UCSD-AML1 (cell line): ENCODE data around the gene HMGN5.

Source experiments
- DNase-seq: peaks from one replicate; lab custom pipeline; 2025; ENCODE audit not compliant: unreplicated experiment; lab: John Stamatoyannopoulos, UW

The HMGN5 gene, protein sequence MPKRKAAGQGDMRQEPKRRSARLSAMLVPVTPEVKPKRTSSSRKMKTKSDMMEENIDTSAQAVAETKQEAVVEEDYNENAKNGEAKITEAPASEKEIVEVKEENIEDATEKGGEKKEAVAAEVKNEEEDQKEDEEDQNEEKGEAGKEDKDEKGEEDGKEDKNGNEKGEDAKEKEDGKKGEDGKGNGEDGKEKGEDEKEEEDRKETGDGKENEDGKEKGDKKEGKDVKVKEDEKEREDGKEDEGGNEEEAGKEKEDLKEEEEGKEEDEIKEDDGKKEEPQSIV

DNA sequence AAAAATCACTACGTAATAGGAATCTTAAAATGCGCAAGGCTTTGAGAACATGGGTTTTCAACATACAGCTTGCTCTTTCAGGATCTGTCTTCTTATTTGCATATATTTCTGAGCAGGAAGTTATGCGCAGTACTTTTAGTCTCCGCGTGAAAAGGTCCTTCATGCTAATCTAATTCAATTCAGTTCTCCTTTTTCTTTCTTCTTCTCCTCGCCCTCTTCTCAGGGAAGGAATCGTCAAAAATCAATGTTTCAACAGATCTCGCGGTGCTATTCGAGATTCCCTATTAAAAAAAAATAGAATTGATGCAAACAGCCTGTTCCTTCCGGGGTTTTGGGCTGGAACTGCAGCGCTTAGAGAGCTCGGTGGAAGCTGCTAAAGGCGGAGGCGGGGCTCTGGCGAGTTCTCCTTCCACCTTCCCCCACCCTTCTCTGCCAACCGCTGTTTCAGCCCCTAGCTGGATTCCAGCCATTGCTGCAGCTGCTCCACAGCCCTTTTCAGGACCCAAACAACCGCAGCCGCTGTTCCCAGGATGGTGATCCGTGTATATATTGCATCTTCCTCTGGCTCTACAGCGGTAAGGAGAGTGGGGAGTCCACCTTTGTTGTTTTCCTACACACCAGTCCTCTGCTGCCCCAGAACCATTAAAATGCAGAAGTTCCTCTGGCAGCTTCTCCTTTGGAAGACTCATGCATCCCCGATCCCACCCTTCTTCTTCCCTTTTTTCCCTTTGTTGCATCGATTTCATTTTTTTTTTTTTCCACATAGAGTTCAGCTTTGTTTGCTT lies at the start of gene HMGN5, which contains the start of gene SH3BGRL:
TSS of gene HMGN5 (minus strand) at position 243 of the 785 bp plus-strand sequence. CDS start 80,364 bp downstream, outside the sequence.
TSS of gene SH3BGRL (plus strand) at position 432 of the 785 bp plus-strand sequence. CDS start at position 531, 99 bp downstream.
- peak; percentile 76 for DNase-seq

DNA sequence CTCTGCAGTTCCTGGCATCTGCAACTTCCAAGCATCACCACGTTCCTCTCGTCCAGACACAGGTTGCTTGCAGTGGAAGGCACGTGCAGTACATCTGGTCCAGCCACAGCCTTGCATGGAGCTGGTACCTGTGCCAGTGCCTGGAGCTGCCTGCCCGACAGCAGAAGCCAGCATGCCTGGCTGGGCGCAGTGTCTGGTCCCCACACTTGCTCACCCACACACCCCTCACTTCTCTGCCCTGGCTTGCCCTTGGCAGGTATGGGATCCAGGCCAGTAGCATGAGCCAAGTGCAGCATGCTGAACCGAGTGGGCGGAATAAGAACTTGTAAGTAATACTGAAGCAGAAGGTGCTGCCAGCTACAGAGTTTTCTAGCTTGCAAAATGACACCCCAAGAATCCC lies 40.0 kb upstream of the HMGN5 start:
- DNase-seq, result no peak

DNA sequence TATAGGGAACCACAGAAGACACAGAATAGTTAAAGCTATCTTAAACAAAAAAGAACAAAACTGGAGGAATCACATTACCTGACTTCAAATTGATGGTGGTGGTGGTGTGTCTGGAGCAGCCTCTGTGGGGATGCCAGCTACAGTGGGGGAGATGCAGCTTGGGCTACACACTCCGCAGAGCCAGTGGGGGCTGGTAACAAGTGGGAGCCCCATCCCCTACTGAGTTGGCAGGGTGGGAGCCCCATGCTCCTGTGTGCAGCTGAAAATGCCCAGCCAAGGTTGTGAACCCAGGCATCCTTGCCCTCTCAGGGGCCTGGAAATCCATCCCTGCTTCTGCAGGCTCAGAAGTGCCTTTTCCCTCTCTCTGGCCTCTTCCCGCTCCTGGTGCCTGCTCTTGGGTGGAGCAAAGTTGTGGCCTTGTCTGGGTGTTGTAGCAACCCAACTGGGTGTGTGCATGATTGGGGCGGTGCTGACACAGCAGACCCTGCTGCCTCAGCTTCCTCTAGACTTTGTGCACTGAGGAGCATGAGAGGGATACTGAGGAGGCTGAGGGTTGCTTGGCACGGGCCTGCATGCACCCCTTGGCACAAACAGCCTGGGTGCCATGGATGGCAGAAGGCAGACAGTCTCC lies 39.1 kb upstream of the HMGN5 start:
- DNase-seq, result no peak

DNA sequence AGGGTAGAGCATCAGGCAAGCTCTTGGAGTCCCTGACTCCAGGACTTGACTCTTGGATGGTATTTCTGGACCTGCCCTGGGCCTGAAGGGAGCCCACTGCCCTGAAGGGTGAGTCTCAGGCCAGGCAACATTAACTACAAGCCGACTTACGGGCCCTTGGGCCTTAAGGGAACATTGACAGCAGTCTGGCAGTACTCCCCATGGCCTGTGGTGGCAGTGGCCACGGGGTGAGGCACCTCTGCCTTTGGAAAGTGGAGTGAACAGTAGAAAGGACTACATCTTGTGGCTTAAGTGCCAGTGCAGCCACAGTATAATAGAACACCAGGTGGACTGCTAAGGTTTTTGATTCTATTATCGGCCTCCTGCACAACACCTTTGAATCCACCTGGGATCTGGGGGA lies 36.5 kb upstream of the HMGN5 start:
- no peak for DNase-seq

DNA sequence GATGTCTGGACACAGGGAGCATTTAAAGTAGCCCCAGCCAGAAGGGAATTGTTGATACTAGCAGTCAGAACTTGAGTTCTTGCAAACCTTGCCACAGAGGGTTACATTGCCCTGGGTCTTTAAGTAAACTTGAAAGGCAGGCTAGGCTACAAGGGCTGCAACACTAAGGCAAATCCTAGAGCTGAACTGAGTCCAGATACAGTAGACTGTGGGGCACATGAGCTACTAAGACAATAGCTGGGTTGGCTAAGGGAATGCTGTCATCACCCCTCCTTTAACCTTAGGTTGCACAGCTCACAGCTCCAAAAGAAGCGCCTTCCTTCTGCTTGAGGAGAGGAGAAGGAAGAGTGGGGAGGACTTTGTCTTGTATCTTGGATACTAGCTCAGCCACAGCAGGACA lies 35.8 kb upstream of the HMGN5 start:
- no peak for DNase-seq

DNA sequence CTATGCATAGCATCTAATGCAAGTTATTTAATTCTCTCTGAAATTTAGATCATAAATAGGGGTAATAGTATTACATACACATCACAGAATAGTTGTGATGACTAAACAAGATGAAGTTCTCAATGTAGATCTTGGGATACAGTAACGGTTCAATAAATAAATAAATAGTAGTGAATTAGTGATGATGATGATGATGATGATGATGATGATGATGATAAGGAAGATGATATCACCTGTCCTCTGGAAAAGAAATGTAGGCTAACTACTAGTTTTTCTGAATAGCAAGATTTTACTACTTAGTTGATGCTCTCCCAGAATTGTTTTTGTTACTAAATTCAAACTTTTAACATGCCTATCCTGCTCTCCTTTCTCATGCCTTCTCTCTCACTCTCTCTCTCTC lies 30.5 kb upstream of the HMGN5 start:
- no peak for DNase-seq

DNA sequence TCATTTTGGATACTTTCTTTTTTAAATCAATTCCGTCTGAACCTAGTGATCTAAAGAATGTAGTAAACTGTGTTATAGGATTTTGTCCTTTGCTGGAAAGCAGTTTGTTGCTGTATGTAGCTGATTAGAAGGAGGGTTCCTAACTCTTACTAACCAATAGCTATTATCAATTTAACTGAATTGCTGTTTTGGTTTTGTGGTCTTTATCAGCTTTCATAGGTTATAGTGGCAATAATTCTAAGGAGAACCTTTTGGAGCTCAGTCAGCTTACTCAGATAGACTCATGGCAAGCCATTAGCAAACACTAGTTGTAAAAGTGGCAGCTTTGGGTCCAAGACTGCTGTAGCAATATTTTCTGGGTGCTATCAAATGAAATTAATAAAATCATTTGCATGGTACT lies 29.8 kb upstream of the HMGN5 start:
- no peak for DNase-seq

DNA sequence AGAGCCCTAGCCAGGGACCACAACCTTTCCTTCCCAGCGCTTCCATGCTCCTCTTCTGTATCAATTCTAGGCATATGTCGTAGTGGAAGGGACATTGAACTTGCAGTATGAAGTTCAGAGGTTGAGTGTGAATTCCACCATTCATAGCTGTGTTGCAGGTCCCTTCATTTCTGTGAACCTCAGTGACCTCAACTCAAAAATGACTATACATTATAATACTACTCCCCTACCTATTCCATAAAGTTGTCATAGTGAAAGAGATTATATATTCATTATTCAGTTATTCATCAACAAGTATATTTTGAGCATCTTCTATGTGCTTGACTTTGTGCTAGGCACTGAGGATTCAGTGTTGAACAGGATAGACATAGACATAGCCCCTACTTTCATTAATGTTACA lies 28.2 kb upstream of the HMGN5 start:
- no peak for DNase-seq

DNA sequence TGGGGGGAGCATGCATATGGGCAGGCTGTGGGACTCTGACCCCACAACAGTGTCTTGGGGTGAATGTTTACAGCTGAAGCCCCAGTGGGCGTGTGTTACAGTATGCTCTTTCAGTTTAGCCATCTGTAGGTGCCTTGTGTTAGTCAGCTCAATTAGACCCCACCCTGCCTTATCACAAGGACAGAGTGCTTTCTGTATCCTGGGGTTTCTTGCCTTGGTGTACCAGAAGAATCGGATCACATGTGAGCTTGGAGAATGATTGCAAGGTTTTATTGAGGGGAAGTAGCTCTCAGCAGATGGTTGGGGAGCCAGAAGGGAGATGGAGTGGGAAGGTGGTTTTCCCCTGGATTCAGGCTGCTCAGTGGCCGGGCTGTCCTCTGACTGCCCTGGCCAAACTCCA lies 27.5 kb upstream of the HMGN5 start:
- no peak for DNase-seq

DNA sequence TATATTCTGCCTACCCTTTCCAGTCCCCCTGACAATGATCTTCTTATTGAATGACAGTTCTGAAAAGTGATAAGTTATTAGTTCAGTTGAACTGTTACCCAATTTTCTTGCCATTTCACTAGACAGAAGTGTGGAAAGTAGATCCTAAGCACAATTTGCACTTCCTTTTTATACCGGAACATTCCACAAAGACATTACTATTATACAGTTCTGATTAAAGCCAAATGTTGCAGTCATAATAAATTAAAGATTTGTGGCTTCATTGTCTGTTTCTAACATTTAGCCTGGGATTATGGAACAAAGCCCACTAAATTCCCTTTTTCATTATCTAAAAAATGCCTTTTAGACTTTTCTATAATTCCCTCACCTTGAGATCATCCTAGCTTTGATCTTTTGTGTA lies 14.0 kb upstream of the HMGN5 start:
- no peak for DNase-seq

DNA sequence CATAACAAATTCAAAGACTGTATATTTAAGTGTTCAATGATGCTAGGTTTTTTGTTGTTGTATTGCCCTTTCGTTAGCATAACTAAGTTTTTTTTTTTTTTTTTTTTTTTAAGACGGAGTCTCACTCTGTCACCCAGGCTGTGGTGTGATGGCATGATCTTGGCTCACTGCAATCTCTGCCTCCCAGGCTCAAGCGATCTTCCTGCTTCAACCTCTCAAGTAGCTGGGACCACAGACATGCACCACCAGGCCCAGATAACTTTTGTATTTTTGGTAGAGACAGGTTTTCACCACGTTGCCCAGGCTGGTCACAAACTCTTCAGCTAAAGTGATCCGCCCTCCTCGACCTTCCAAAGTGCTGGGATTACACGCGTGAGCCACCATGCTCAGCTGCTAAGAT lies 7.2 kb upstream of the HMGN5 start:
- no peak for DNase-seq

DNA sequence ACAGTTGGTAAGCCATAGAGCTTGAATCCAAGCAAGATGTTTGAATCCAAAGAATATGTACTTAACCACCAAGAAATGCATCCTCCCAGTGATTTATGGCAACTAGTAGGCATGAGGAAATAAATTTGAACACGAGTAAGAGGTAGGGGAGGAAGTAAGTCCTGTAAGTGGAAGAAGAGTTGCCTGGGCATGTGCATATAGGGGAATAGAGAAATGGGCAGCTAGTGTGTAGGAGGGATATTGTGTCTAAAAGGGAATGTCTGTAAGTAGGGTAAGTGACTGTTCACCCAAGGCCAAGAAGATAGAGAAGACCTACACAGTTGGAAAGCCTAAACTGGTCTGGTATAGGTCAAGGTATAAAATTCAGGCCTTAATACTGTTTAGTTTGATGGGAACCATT lies 4.8 kb upstream of the HMGN5 start:
- DNase-seq, result no peak

DNA sequence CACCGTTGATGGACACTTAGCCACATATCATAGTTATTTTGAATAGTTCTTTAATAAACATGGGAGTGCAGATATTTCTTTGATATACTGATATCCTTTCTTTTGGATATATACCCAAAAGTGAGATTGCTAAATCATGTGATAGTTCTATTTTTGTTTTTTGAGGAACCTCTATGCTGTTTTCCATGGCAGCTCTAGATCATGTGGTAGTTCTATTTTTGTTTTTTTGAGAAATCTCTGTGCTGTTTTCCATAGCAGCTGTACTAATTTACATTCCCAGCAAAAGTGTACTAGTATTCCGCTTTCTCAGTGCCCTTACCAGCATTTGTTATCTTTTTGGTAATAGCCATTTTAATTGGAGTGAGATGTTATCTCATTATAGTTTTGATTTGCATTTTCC lies 3.8 kb upstream of the HMGN5 start:
- DNase-seq, result no peak

DNA sequence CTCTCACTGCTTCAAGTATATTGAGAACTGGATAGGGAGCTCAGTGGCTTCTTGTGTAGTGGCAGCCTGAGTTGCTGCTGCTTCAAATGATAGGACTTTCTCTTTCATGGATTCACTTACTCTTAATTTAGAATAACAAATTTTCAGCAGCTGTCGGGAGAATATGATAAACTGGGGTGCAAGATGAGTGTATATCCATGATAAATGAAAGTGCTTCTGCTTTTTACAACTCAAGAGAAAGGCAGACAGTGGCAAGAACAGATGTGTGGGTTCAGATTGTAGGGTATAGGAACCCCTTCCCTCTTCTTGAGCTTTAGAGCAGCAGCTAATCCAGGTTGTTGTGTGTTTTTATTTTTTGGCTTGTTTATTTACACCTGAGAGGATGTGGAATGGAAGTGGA lies 1.2 kb upstream of the HMGN5 start:
- DNase-seq, result no peak

DNA sequence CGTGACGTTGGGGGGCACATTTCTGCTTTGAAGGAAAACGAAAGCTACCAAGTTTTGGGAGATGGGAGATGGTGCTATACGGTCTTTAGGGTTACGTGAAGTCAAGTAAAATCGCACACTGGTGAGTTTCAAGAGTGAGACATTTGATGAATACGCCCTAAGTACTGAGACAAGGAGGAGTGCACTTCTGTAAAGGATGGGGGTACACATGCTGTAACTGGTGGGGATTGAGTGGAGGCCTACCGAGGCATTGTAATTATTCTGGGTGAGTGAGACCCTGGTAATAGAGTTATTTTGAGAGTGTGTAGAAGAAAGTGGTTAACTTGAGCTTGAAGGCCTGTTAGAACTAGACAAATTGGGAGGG lies 725 bp upstream of the HMGN5 start:
- DNase-seq, result no peak

DNA sequence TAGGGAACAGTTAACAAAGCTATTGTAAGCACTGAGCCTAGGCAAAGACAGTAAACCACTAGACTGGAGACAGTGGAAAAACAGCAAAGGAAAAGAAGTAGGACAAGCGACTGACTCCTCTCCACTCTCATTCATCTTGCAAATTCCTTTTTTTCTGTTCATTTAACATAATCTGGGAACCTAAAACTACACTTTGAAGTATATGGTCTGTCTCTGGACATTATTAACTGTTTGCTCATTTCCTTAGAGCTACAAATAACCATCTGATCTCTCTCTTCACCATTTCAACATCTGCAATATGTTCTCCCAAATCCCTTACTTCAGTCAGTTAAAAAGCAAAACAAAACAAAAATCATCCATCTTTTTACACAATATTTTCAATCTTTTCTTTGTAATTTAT lies 642 bp downstream of the HMGN5 start:
- DNase-seq, result no peak

DNA sequence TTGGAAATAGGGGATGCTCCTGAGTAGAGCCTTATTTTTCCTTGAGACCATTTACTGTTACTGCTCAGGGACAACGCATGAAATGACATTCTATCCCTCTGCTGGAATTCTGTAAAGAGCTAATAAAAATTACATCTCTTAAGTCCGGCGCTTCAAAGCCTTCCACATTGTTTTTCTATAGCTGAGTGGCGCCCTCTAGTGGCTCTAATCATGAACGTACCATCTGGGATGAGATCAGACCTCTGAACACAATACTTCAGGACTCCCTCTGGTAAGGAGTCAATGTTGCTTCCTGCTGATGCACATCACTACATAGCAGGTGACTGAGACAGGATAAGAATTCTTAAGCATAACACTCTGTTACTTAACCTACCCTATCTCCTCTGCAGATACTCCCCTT lies 6.0 kb downstream of the HMGN5 start:
- DNase-seq, result peak; percentile 29

DNA sequence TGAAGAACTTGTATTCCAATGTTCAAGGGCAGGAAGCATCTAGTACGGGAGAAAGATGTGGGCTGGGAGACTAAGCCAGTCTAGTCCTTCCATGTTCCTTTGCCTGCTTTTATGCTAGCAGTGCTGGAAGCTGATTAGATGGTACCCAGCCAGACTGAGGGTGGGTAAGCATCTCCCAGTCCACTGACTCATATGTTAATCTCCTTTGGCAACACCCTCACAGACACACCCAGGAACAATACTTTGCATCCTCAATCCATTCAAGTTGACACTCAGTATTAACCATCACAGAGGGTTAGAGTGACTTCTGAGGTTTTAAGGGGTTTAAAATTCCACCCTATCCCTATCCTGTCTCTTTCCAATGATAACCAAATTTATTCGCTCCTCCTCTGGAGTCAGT lies 6.5 kb downstream of the HMGN5 start:
- no peak for DNase-seq

DNA sequence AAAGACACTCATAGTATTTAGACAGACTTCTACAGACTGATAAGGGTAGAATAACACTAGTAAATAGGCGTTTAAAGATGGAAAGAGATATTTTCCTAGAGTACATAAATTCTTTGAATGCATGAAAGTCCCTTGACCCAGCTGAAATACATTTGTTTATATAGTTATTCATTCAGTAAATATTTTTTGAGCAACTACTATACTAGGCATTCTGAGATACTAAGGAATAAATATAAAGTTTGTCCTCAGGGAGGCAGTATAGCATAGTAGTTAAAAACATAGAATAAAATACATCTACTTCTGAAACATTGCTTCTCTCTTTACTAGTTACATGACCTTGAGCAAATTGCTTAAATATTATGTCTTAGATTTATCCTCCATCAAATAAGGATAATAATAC lies 27.4 kb downstream of the HMGN5 start:
- no peak for DNase-seq

DNA sequence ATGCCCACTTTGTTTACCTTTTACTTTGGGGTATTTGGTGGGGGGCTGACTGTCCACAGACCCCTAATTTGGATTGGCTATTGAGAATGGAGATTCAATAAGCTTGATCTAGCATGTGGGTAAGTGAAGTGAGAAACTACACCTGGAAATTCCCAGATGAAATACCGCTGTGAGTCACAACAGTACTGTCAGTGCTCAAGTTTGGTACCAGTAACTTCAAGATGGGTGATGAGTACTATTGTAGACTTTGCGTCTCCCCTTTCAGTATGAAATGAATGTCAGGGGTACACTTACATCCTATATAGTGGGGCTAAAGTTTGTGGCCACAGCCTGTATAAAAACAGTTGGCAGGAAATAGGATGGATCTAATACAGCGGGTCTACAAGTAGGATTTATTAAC lies 33.3 kb downstream of the HMGN5 start:
- no peak for DNase-seq

DNA sequence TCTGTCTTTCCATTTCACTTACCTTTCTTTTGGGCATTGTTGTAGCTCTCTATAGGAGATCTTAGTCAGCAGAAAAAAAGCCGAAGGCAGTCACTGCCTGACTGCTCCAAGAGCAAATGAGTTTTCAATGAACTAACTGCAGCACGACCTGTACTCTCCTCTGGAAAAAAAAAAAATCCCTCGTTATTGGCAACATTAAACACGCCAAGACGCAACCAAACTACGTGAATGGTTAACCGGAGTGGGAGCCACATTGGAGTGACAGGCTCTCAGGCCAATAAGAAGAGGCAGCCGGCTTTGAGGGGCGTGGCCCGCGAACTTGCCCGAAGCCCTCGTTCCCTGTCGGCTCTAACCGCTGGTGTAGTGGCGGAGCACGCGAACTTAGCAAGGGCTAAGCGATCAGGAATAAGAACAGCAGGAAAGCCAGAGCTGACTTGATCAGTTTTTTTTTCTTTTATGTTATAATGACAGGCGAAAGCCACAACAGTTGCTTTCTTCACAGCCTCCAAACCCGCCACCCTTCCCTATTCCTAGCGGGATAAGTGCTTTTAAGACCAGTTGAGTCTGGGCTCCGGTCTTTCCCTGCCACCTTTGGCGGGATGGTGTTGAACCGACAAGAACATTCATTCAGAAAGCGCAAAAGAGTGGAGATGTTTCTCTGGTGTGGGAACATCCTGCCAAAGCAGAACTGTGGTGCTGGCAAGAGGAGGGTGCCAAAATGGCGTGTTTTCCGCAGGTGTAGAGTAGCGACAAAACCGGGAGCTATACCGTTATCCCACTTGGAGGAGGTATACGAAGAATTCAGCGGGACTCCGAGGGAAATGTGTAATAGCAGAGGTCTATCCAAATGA lies 80.0 kb downstream of the HMGN5 start:
- DNase-seq, result peak; percentile 87
